Right lobe of liver (tissue), 4 donors: ENCODE data around the gene BCL2L11.

Source experiments
- CTCF ChIP-seq, 4 donors: fragments of 200-600 bp in 3 of 4; fragments of 450-650 bp in 1 of 4; IDR thresholded peaks; one replicate each; pipeline versions ENCODE4 v1.5.1 to v1.8.0; 2016 to 2022; ENCODE audit warnings: antibody characterized with exemption in 4 of 4, mild to moderate bottlenecking in 2 of 4
- POLR2A ChIP-seq: fragments of 450-650 bp; IDR thresholded peaks from one replicate; pipeline ENCODE4 v1.6.1; 2017; ENCODE audit warnings: antibody characterized with exemption, mild to moderate bottlenecking
- donor health status: DM: no; HTN: no; CAD: no.
- donor health status: DM: no; HTN: no; CAD: no.
- donor health status: DM: no; HTN: yes; CAD: no.

GRCh38 chr2:111207851-111208250 lies 87.1 kb downstream of the BCL2L11 start:
- TF ChIP-seq POLR2A (no peak), CTCF (IDR thresholded peaks at IDR 0.05) (no peak)
